Left lung (tissue), 10 donors: Measurements from ENCODE around the gene MAP6. TPM values are rescaled to one million over a fixed set of nuclear protein-coding genes. Genes with fewer than 3 reads are reported as not detected.
A peak's percentile ranks its signal among the peaks of the same experiment; 100 is the strongest.

ENCODE experiments used
- ATAC-seq: fragments of 200-7000 bp; cut with Tn5 transposase; one replicate; pipeline ENCODE4 v1.9.1; 2020; ENCODE audit warnings: moderate library complexity
- DNase-seq, 4 donors: peaks; one replicate each; pipeline ENCODE4 v3.0.0-alpha.2; 2013 to 2020
- H3K27ac ChIP-seq, 2 donors: fragments of 200-600 bp; sonication (generic) in 1 of 2; one replicate each; pipeline versions ENCODE4 v1.5.0 to v1.8.0; 2020 to 2021
- H3K27me3 ChIP-seq, 2 donors: fragments of 200-600 bp; sonication (generic) in 1 of 2; one replicate each; pipeline versions ENCODE4 v1.5.0 to v1.8.0; 2020 to 2021
- H3K36me3 ChIP-seq, 2 donors: fragments of 200-600 bp; sonication (generic) in 1 of 2; one replicate each; pipeline versions ENCODE4 v1.5.0 to v1.8.0; 2020 to 2021
- H3K4me1 ChIP-seq, 2 donors: fragments of 200-600 bp; one replicate each; pipeline ENCODE4 v1.8.0; 2021
- H3K4me3 ChIP-seq, 2 donors: fragments of 200-600 bp; sonication (generic) in 1 of 2; one replicate each; pipeline versions ENCODE4 v1.5.0 to v1.8.0; 2020 to 2021; ENCODE audit warnings: mild to moderate bottlenecking in 1 of 2
- H3K9me3 ChIP-seq, 2 donors: fragments of 200-600 bp; sonication (generic) in 1 of 2; one replicate each; pipeline versions ENCODE4 v1.5.0 to v1.8.0; 2020 to 2021
- CTCF ChIP-seq, 2 donors: fragments of 200-600 bp; sonication (generic) in 1 of 2; IDR thresholded peaks; one replicate each; pipeline versions ENCODE4 v1.5.0 to v1.8.0; 2021; ENCODE audit warnings: antibody characterized with exemption in 2 of 2
- intact Hi-C, 2 donors: fragments of 100-400 bp; cut with DNase I; formaldehyde crosslinking; loops; one replicate each; pipeline versions ENCODE4 v1.11.2 to v1.14.2; 2022
- polyA plus RNA-seq, 6 donors: library from polyadenylated mRNA; unstranded; fragments of 120-200 nt; gene quantifications; one replicate each; pipeline ENCODE4 v1.2.1, GENCODE V29; 2013; ENCODE audit not compliant: insufficient read length in 6 of 6
- total RNA-seq, 2 donors: library from RNA; stranded (reverse); fragmentation: NEBNext Ultra II Directional; extraction: Animal tissue kit (Norgen Biotek cat#: 25700); gene quantifications; one replicate each; pipeline ENCODE4 v1.2.1, GENCODE V29; 2021
- donor health status: DM: no; HTN: yes; CAD: no.
- donor health status: DM: no; HTN: no; CAD: no.

MAP6 gene
- total and polyA plus RNA-seq, 8 donors: 5.9 to 9.8 (median 7.8) TPM

GRCh38 chr11:75625991-75626888 is 42.6 kb downstream of the MAP6 start:
- H3K9me3 ChIP-seq: no peaks in the 10 kb centered on the region
- H3K27ac ChIP-seq: peak overlapping the region; percentile 48 to 55
- DNase-seq: peak in 1 of 4 donors; percentile 62
- no peaks in the 10 kb centered on the region for H3K36me3 ChIP-seq
- no peak for TF ChIP-seq CTCF (IDR thresholded peaks at IDR 0.05)
- no peak overlapping the region for H3K4me3 ChIP-seq
- H3K27me3 ChIP-seq: no peaks in the 10 kb centered on the region
- intact Hi-C loops: no loop called here
- no peaks in the 10 kb centered on the region for H3K4me1 ChIP-seq
- ATAC-seq: peak; percentile 92

- TF ChIP-seq CTCF (IDR thresholded peaks at IDR 0.05): no peak
- Histone ChIP-seq H3K9me3 (no peaks in the 10 kb centered on the region), H3K4me1 (no peaks in the 10 kb centered on the region), H3K36me3 (no peaks in the 10 kb centered on the region), H3K4me3 (no peak overlapping the region), H3K27me3 (no peaks in the 10 kb centered on the region), H3K27ac (no peak overlapping the region)
- intact Hi-C loops: no loop called here
- DNase-seq (no peak), ATAC-seq (peak; percentile 67)
These were observed 43.8 kb downstream of the MAP6 start for GRCh38 chr11:75625021-75625420.

- intact Hi-C loops: no loop called here
- TF ChIP-seq CTCF (IDR thresholded peaks at IDR 0.05): no peak
- no peak for ATAC-seq
- H3K27me3 ChIP-seq: no peaks in the 10 kb centered on the region
- no peak overlapping the region for H3K27ac ChIP-seq
- H3K4me1 ChIP-seq: no peaks in the 10 kb centered on the region
- H3K9me3 ChIP-seq: no peaks in the 10 kb centered on the region
- no peaks in the 10 kb centered on the region for H3K36me3 ChIP-seq
- no peak overlapping the region for H3K4me3 ChIP-seq
- no peak for DNase-seq
These were observed 52.6 kb downstream of the MAP6 start for GRCh38 chr11:75616281-75616680.

DNA sequence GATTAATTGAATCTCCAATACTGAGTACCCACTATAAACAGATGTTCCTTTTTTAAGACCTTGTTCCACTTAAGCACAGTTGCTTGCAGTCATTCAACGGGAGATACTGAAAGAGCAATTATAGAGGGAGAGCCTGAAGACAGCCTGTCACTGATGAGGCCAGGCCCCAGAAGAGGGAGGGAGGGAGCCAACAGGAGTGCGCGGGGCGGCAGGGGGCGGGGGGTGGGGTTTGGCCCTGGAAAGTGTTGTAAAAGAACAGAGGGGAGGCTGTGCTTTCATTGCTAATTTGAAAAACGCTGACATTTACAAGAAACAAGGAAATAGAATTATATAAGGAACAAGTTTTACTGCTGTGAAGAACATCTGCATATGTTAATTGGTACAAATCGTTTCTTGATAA is 53.1 kb downstream of the MAP6 start:
- ATAC-seq: no peak
- no peak overlapping the region for H3K4me3 ChIP-seq
- TF ChIP-seq CTCF (IDR thresholded peaks at IDR 0.05): no peak
- H3K4me1 ChIP-seq: no peaks in the 10 kb centered on the region
- intact Hi-C loops: no loop called here
- no peaks in the 10 kb centered on the region for H3K36me3 ChIP-seq
- peak in 1 of 4 donors; percentile 52 for DNase-seq
- no peaks in the 10 kb centered on the region for H3K27me3 ChIP-seq
- H3K27ac ChIP-seq: no peak overlapping the region
- H3K9me3 ChIP-seq: no peaks in the 10 kb centered on the region

DNA sequence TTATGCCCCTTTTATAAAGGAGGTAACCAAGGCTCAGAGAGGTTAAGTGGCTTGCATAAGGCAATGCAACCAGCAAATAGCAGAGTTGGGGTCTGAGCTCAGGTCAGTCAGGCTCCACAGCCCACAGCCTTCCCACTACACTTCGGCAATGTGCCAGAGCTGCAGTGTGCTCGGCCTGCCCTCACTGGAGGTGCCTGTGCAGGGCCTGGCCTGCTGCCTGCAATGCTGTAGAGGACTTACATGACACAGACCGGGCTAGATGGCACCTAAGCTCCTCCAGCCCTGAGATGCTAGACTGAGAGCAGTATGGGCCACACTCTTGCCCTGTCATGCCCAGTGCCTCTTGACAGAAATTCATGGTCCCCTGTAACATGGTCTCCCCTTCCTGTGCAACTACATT is 57.0 kb downstream of the MAP6 start:
- Histone ChIP-seq H3K9me3 (no peaks in the 10 kb centered on the region), H3K36me3 (no peaks in the 10 kb centered on the region), H3K27ac (no peak overlapping the region), H3K4me3 (no peak overlapping the region), H3K27me3 (no peaks in the 10 kb centered on the region), H3K4me1 (no peaks in the 10 kb centered on the region)
- TF ChIP-seq CTCF (IDR thresholded peaks at IDR 0.05): no peak
- ATAC-seq (no peak), DNase-seq (no peak)
- intact Hi-C loops: no loop called here
